CD4-positive, alpha-beta T cell (primary cell): ENCODE measurements around the gene SLC43A1. TPM values are rescaled to one million over a fixed set of nuclear protein-coding genes. Genes with fewer than 3 reads are reported as not detected.

Experiments
- ATAC-seq: fragments of 200-7000 bp; cut with Tn5 transposase; one replicate; pipeline ENCODE4 v1.10.0; 2022; ENCODE audit warnings: mild to moderate bottlenecking; ENCODE audit not compliant: poor library complexity
- CTCF ChIA-PET: fragments of 350-600 bp; sonication (Branson Sonifier 250); formaldehyde crosslinking; loops from one replicate; lab custom pipeline; 2021; ENCODE audit warnings: antibody characterized with exemption, inconsistent platforms; lab: Charles Lee
- POLR2A ChIA-PET: fragments of 350-600 bp; sonication (Branson Sonifier 250); formaldehyde crosslinking; loops from one replicate; lab custom pipeline; 2021; ENCODE audit warnings: antibody characterized with exemption, inconsistent platforms; lab: Charles Lee
- DNase-seq, 14 experiments: peaks; one replicate each; pipeline ENCODE4 v3.0.0-alpha.2; 2013 to 2020; ENCODE audit warnings: mixed read lengths in 2 of 14
- H3K27ac ChIP-seq, 2 donors: one replicate each; pipeline versions ENCODE4 v1.5.1 to v1.7.0; 2013; ENCODE audit warnings: low read length in 2 of 2, low read depth in 1 of 2, mild to moderate bottlenecking in 1 of 2
- H3K27me3 ChIP-seq, 2 experiments: 1 replicate in 1 of 2; 2 replicates in 1 of 2; pipeline versions ENCODE4 v1.6.1 to v1.7.0; 2013; ENCODE audit warnings: low read length in 2 of 2, control low read depth in 1 of 2, mild to moderate bottlenecking in 1 of 2, moderate library complexity in 1 of 2; ENCODE audit not compliant: insufficient read depth in 2 of 2, control insufficient read depth in 1 of 2
- H3K36me3 ChIP-seq: one replicate; pipeline ENCODE4 v1.6.1; 2013; ENCODE audit warnings: low read length, control low read depth; ENCODE audit not compliant: insufficient read depth
- H3K4me1 ChIP-seq: one replicate; pipeline ENCODE4 v1.6.1; 2013; ENCODE audit warnings: low read length, control low read depth; ENCODE audit not compliant: insufficient read depth
- H3K4me3 ChIP-seq: one replicate; pipeline ENCODE4 v1.5.1; 2013; ENCODE audit warnings: mild to moderate bottlenecking, low read length, moderate library complexity
- H3K9me3 ChIP-seq, 2 experiments: 1 replicate in 1 of 2; 2 replicates in 1 of 2; pipeline versions ENCODE4 v1.6.1 to v1.7.0; 2013; ENCODE audit warnings: low read length in 2 of 2, mild to moderate bottlenecking in 2 of 2, control low read depth in 1 of 2, moderate library complexity in 1 of 2; ENCODE audit not compliant: control insufficient read depth in 1 of 2, insufficient read depth in 1 of 2
- H3K27ac Mint-ChIP-seq: one replicate; pipeline ENCODE4 v1.8.0; 2020; ENCODE audit warnings: mixed read lengths
- H3K27me3 Mint-ChIP-seq: one replicate; pipeline ENCODE4 v1.8.0; 2021; ENCODE audit warnings: mixed read lengths
- H3K36me3 Mint-ChIP-seq: one replicate; pipeline ENCODE4 v1.8.0; 2021; ENCODE audit warnings: low read depth, mixed read lengths
- H3K4me1 Mint-ChIP-seq: one replicate; pipeline ENCODE4 v1.8.0; 2021; ENCODE audit warnings: low read depth, mixed read lengths
- H3K4me3 Mint-ChIP-seq: one replicate; pipeline ENCODE4 v1.8.0; 2020; ENCODE audit warnings: mild to moderate bottlenecking, mixed read lengths
- H3K9me3 Mint-ChIP-seq: one replicate; pipeline ENCODE4 v1.8.0; 2020; ENCODE audit warnings: mixed read lengths
- CTCF ChIP-seq: fragments of 200-600 bp; IDR thresholded peaks from one replicate; pipeline ENCODE4 v1.8.0; 2022; ENCODE audit warnings: antibody characterized with exemption, mild to moderate bottlenecking
- intact Hi-C, 2 experiments: fragments of 100-400 bp; cut with DNase I in 1 of 2; cut with micrococcal nuclease in 1 of 2; formaldehyde crosslinking; loops; one replicate each; pipeline versions ENCODE4 v1.15.1 to v1.9.0; 2023 to 2025; cut with DNase I, micrococcal nuclease
- total RNA-seq, 174 experiments: library from RNA in 2 of 174; stranded (reverse) in 2 of 174; gene quantifications; one replicate each; pipeline ENCODE4 v1.2.3 and lab custom pipeline; 2021 to 2026

The SLC43A1 gene
- total RNA-seq, 2 experiments from 2014 or later = 3.1 to 4.2 TPM

- H3K27ac ChIP-seq = no peak overlapping the region
- TF ChIP-seq CTCF = no peak
- no peak overlapping the region for H3K4me3 ChIP-seq
- Mint-ChIP-seq H3K27me3 (peaks cover 20% of the 10 kb centered on the region), H3K36me3 (peaks cover 15% of the 10 kb centered on the region), H3K9me3 (no peaks in the 10 kb centered on the region), H3K27ac (no peak overlapping the region), H3K4me3 (no peak overlapping the region), H3K4me1 (peaks cover 12% of the 10 kb centered on the region)
- peaks cover 20% of the 10 kb centered on the region in 2 experiments for H3K27me3 ChIP-seq
- CTCF ChIA-PET = interaction anchor here (1.0 to 1.4 kb wide), 3 partner anchors 12 to 45 kb away, joined by 3 to 4 read pairs (median 3); no protein-coding TSS in a partner anchor
- H3K36me3 ChIP-seq = peaks cover 16% of the 10 kb centered on the region
- H3K9me3 ChIP-seq = no peaks in the 10 kb centered on the region
- peaks cover 20% of the 10 kb centered on the region for H3K4me1 ChIP-seq
- intact Hi-C loops = loop anchor here (2.0 kb wide), 3 partner anchors 23 to 135 kb away; no protein-coding TSS in a partner anchor
- DNase-seq (no peak), ATAC-seq (no peak)
- POLR2A ChIA-PET = no interaction called here
Measured at GRCh38 chr11:57481315-57481714, 34.2 kb downstream of the SLC43A1 start.

GRCh38 chr11:57480409-57481137 is 34.9 kb downstream of the SLC43A1 start:
- Histone ChIP-seq H3K4me1 (peaks cover 27% of the 10 kb centered on the region), H3K9me3 (no peaks in the 10 kb centered on the region), H3K36me3 (peaks cover 11% of the 10 kb centered on the region), H3K27me3 (peaks cover 20% of the 10 kb centered on the region in 2 experiments), H3K27ac (no peak overlapping the region), H3K4me3 (no peak overlapping the region)
- CTCF ChIA-PET = interaction anchor here (0.7 to 1.4 kb wide), 5 partner anchors 13 to 87 kb away, joined by 3 to 4 read pairs (median 3); partner anchors contain the start of gene UBE2L6
- Mint-ChIP-seq H3K36me3 (peaks cover 10% of the 10 kb centered on the region), H3K4me3 (no peak overlapping the region), H3K27ac (no peak overlapping the region), H3K4me1 (peaks cover 18% of the 10 kb centered on the region), H3K9me3 (no peaks in the 10 kb centered on the region), H3K27me3 (peaks cover 16% of the 10 kb centered on the region)
- POLR2A ChIA-PET = no interaction called here
- ATAC-seq (peak; percentile 55), DNase-seq (peak; percentile 45 to 74 (median 58))
- peak; percentile 56 for TF ChIP-seq CTCF
- intact Hi-C loops = loop anchor here (2.0 kb wide), 3 partner anchors 22 to 134 kb away; no protein-coding TSS in a partner anchor

GRCh38 chr11:57479911-57480310 is 35.6 kb downstream of the SLC43A1 start:
- no peak overlapping the region for H3K27ac ChIP-seq
- no peak overlapping the region for H3K27ac Mint-ChIP-seq
- H3K4me3 ChIP-seq = no peak overlapping the region
- H3K36me3 Mint-ChIP-seq = peaks cover 4% of the 10 kb centered on the region
- H3K36me3 ChIP-seq = peaks cover 6% of the 10 kb centered on the region
- H3K4me1 ChIP-seq = peaks cover 33% of the 10 kb centered on the region
- no peak for DNase-seq
- H3K9me3 ChIP-seq = no peaks in the 10 kb centered on the region
- H3K27me3 ChIP-seq = peaks cover 19 to 20% of the 10 kb centered on the region in 2 experiments
- ChIA-PET CTCF (interaction anchor here (0.7 to 1.0 kb wide), 2 partner anchors 22 to 87 kb away, joined by 3 to 4 read pairs; partner anchors contain the start of gene UBE2L6), POLR2A (no interaction called here)
- no peaks in the 10 kb centered on the region for H3K9me3 Mint-ChIP-seq
- ATAC-seq = peak; percentile 41
- intact Hi-C loops = loop anchor here (2.0 kb wide), 3 partner anchors 21 to 133 kb away; no protein-coding TSS in a partner anchor
- no peak for TF ChIP-seq CTCF
- H3K4me1 Mint-ChIP-seq = peaks cover 25% of the 10 kb centered on the region
- no peak overlapping the region for H3K4me3 Mint-ChIP-seq
- peaks cover 10% of the 10 kb centered on the region for H3K27me3 Mint-ChIP-seq
